ENCODE data around the gene AFDN.

DNA sequence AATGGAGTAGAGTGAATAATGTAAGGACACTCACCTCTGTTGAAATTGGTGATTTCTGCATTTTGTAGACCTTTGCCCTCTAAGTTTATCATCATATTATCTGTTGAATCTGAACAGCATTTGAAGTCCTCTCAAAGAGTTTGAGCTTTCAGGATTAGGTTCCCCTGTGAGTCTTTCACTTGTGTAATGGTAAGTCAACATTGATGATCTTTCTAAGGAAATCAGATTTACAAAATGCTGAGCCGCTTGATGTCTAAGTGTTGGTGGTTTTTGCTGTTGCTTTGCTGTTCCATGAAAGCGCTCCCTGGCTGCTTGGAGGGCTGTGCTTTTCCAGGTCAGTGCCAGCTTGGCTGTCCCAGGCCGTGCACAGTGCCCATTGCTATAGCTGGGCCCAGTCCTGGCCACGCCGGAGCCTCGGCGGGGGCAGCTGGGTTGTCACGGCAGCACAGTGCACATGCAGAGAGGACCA lies 136.9 kb downstream of the AFDN start:
- TF ChIP-seq, protein P1, sequence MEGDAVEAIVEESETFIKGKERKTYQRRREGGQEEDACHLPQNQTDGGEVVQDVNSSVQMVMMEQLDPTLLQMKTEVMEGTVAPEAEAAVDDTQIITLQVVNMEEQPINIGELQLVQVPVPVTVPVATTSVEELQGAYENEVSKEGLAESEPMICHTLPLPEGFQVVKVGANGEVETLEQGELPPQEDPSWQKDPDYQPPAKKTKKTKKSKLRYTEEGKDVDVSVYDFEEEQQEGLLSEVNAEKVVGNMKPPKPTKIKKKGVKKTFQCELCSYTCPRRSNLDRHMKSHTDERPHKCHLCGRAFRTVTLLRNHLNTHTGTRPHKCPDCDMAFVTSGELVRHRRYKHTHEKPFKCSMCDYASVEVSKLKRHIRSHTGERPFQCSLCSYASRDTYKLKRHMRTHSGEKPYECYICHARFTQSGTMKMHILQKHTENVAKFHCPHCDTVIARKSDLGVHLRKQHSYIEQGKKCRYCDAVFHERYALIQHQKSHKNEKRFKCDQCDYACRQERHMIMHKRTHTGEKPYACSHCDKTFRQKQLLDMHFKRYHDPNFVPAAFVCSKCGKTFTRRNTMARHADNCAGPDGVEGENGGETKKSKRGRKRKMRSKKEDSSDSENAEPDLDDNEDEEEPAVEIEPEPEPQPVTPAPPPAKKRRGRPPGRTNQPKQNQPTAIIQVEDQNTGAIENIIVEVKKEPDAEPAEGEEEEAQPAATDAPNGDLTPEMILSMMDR (IDR thresholded peaks at IDR 0.05; ENCODE audit: poor library complexity), result no peak
- no peak for TF ChIP-seq EZH2phosphoT487 (IDR thresholded peaks at IDR 0.05; ENCODE audit: low read depth, severe bottlenecking, unreplicated experiment)
